Bronchial epithelial cell (primary cell): ENCODE data around the gene CORO6. TPM values are rescaled to one million over a fixed set of nuclear protein-coding genes. Genes with fewer than 3 reads are reported as not detected.

Experiments
- DNase-seq: peaks from one replicate; pipeline ENCODE4 v3.0.0-alpha.2; 2010; ENCODE audit warnings: low read depth
- FAIRE-seq: peaks from 2 replicates; lab custom pipeline; 2011; peaks lifted over from hg19 to GRCh38; lab: Jason Lieb, UNC
- H3K27me3 ChIP-seq: 2 replicates; pipeline ENCODE4 v1.5.1; 2011; ENCODE audit warnings: low read length; ENCODE audit not compliant: control insufficient read depth, insufficient read depth
- H3K36me3 ChIP-seq: 2 replicates; pipeline ENCODE4 v1.5.1; 2011; ENCODE audit warnings: low read length; ENCODE audit not compliant: control insufficient read depth, insufficient read depth
- H3K4me3 ChIP-seq: 2 replicates; pipeline ENCODE4 v1.5.1; 2011; ENCODE audit warnings: mild to moderate bottlenecking, low read depth, low read length, control low read depth
- CTCF ChIP-seq: IDR thresholded peaks from 2 replicates; pipeline ENCODE4 v1.5.1; 2011; ENCODE audit warnings: mild to moderate bottlenecking, moderate library complexity, low read length, control low read depth, inconsistent platforms; ENCODE audit not compliant: insufficient read depth, severe bottlenecking
- total RNA-seq: library from RNA; depleted of rRNA; stranded (reverse); fragments of >200 nt; gene quantifications from 2 replicates; pipeline ENCODE4 v1.2.1, GENCODE V29; 2014

CORO6 gene
- total RNA-seq, 1 donor from 2014 or later, result 0.79 TPM

DNA sequence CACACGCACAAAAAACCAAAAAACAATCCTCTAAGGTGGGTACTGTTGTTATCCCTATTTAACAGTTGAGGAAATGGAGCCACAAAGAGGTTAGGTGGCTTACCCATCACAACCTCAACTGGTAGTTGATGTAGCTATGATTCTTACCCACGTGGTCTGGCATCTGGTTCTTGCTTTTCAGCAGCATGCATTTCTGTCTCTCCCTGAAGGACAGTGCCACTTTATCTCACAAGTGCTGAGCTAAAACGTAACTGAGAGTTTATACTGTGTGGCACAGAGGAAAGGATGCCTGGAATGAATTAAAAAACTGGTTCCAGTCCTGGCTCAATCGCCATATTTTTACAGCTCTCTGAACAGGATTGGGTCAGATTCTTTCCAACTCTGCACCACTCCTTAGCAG is 1.9 kb upstream of the CORO6 start:
- Histone ChIP-seq H3K4me3 (no peak overlapping the region), H3K36me3 (no peaks in the 10 kb centered on the region), H3K27me3 (no peaks in the 10 kb centered on the region)
- no peak for TF ChIP-seq CTCF
- no peak for FAIRE-seq
- DNase-seq, result no peak

DNA sequence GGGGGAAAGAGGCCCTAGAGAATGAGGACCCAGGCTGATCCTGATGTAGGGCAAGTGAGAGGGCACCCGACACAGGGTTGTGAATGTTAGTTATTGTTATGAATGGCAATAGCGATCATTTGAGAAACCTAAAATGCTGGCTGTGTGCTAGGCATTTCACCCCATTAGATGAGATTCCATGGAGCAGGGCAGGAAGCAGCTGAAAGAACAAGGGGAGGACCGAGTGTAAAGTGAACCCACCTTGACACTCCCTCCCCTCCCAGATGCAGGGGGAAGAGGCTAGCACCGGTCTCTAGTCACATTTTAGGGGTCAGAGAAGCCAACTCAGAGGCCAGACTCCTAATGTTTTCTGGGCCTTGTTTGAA is 553 bp upstream of the CORO6 start:
- Histone ChIP-seq H3K36me3 (no peaks in the 10 kb centered on the region), H3K27me3 (no peaks in the 10 kb centered on the region), H3K4me3 (no peak overlapping the region)
- no peak for TF ChIP-seq CTCF
- DNase-seq (no peak), FAIRE-seq (peak; percentile 18)

DNA sequence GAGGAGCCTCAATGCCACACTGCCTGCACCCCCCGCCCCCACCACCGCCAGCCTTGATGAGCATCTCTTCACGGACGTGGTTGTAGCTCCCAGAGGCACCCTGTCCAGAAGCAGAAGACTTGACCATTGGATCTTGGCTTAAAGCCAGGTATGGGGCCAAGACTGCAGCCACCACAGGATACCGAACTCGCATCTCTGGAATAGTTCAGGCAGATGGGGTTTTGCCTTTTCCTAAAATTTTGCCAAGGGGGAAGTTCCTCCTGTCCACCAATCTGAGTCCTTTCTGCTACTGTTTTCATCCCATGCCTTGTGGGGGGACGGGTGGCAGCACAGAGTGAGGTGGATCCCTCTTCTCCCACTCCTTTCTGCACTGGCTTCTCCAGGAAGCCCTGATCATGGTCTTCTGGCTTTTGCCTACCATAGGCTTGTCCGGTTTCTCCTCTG is 939 bp downstream of the CORO6 start:
- TF ChIP-seq CTCF, result no peak
- no peaks in the 10 kb centered on the region for H3K36me3 ChIP-seq
- FAIRE-seq, result no peak
- H3K4me3 ChIP-seq, result no peak overlapping the region
- no peak for DNase-seq
- H3K27me3 ChIP-seq, result no peaks in the 10 kb centered on the region

GRCh38 chr17:29620779-29621500 is 1.8 kb downstream of the CORO6 start:
- TF ChIP-seq CTCF, result no peak
- no peak overlapping the region for H3K4me3 ChIP-seq
- FAIRE-seq, result no peak
- no peaks in the 10 kb centered on the region for H3K36me3 ChIP-seq
- H3K27me3 ChIP-seq, result no peaks in the 10 kb centered on the region
- DNase-seq, result no peak

GRCh38 chr17:29620271-29620670 is 2.4 kb downstream of the CORO6 start:
- no peak for TF ChIP-seq CTCF
- Histone ChIP-seq H3K4me3 (no peak overlapping the region), H3K27me3 (no peaks in the 10 kb centered on the region), H3K36me3 (no peaks in the 10 kb centered on the region)
- FAIRE-seq (no peak), DNase-seq (peak; percentile 64)

GRCh38 chr17:29619251-29619650 is 3.5 kb downstream of the CORO6 start:
- Histone ChIP-seq H3K36me3 (no peaks in the 10 kb centered on the region), H3K27me3 (no peaks in the 10 kb centered on the region), H3K4me3 (no peak overlapping the region)
- DNase-seq (peak; percentile 33), FAIRE-seq (no peak)
- TF ChIP-seq CTCF, result peak; percentile 38
